SK-N-SH (cell line): ENCODE measurements around the gene WASF3. TPM values are rescaled to one million over a fixed set of nuclear protein-coding genes. Genes with fewer than 3 reads are reported as not detected.

Experiments used
- CTCF ChIA-PET: fragments of 300-600, 350-600 bp; formaldehyde crosslinking; extraction: SDS; loops from one replicate; lab custom pipeline; 2021; lab: Yijun Ruan, JAX
- POLR2A ChIA-PET: fragments of 350-600 bp; sonication (Branson Sonifier 250); formaldehyde crosslinking; extraction: SDS; loops from one replicate; lab custom pipeline; 2020; ENCODE audit warnings: antibody characterized with exemption, inconsistent platforms; lab: Yijun Ruan, JAX
- DNase-seq: peaks from one replicate; pipeline ENCODE4 v3.0.0; 2012
- H2AFZ ChIP-seq: fragments of 200-600 bp; sonication (generic); 2 replicates; pipeline ENCODE4 v1.8.1; 2016; ENCODE audit warnings: antibody characterized with exemption, mild to moderate bottlenecking, low read depth
- H3F3A ChIP-seq: fragments of 200-600 bp; sonication (generic); replicated peaks from 2 replicates; pipeline ENCODE3; 2016; ENCODE audit warnings: antibody characterized with exemption, mild to moderate bottlenecking; ENCODE audit not compliant: insufficient read depth
- H3K27ac ChIP-seq, 2 experiments: fragments of 200-500 bp in 1 of 2; fragments of 200-600 bp in 1 of 2; sonication (Bioruptor generic) in 1 of 2; sonication (generic), shearing (Covaris generic) in 1 of 2; 2 replicates each; pipeline versions ENCODE4 v1.5.1 to v1.6.1; 2014 to 2016; ENCODE audit warnings: low read depth in 2 of 2, inconsistent platforms in 1 of 2, low read length in 1 of 2, mild to moderate bottlenecking in 1 of 2, mixed read lengths in 1 of 2
- H3K27me3 ChIP-seq: fragments of 200-600 bp; sonication (generic), shearing (Covaris generic); 2 replicates; pipeline ENCODE4 v1.6.1; 2016; ENCODE audit warnings: mixed run types; ENCODE audit not compliant: insufficient read depth
- H3K36me3 ChIP-seq, 2 experiments: fragments of 200-500 bp in 1 of 2; fragments of 200-600 bp in 1 of 2; sonication (Bioruptor generic) in 1 of 2; sonication (generic) in 1 of 2; replicated peaks in 1 of 2; 2 replicates each; pipeline versions ENCODE3 to v1.5.1; 2014 to 2016; ENCODE audit warnings: low read length in 1 of 2, mild to moderate bottlenecking in 1 of 2; ENCODE audit not compliant: insufficient read depth in 2 of 2, control insufficient read depth in 1 of 2
- H3K4me1 ChIP-seq, 2 experiments: fragments of 200-500 bp in 1 of 2; fragments of 200-600 bp in 1 of 2; sonication (Bioruptor generic) in 1 of 2; sonication (generic), shearing (Covaris generic) in 1 of 2; 2 replicates each; pipeline versions ENCODE4 v1.5.1 to v1.6.1; 2014 to 2016; ENCODE audit warnings: low read depth in 1 of 2, low read length in 1 of 2, mixed run types in 1 of 2; ENCODE audit not compliant: insufficient read depth in 2 of 2, control insufficient read depth in 1 of 2
- H3K4me2 ChIP-seq: fragments of 200-600 bp; sonication (generic), shearing (Covaris generic); 2 replicates; pipeline ENCODE4 v1.6.1; 2017; ENCODE audit warnings: mixed run types
- H3K4me3 ChIP-seq, 2 experiments: fragments of 200-500 bp in 1 of 2; fragments of 200-600 bp in 1 of 2; sonication (Bioruptor generic) in 1 of 2; sonication (generic), shearing (Covaris generic) in 1 of 2; 2 replicates each; pipeline versions ENCODE4 v1.5.1 to v1.8.1; 2014 to 2016; ENCODE audit warnings: low read depth in 2 of 2, inconsistent platforms in 1 of 2, low read length in 1 of 2, mild to moderate bottlenecking in 1 of 2, mixed read lengths in 1 of 2, moderate library complexity in 1 of 2
- H3K79me2 ChIP-seq: fragments of 200-600 bp; sonication (generic); 2 replicates; pipeline ENCODE4 v1.8.1; 2017; ENCODE audit warnings: mild to moderate bottlenecking; ENCODE audit not compliant: insufficient read depth
- H3K9ac ChIP-seq: fragments of 200-600 bp; sonication (generic); 2 replicates; pipeline ENCODE4 v1.6.1; 2017; ENCODE audit warnings: mixed run types
- H3K9me2 ChIP-seq: fragments of 200-600 bp; sonication (generic); 2 replicates; pipeline ENCODE4 v1.6.1; 2017; ENCODE audit warnings: mixed run types
- H3K9me3 ChIP-seq: fragments of 200-600 bp; sonication (generic); 2 replicates; pipeline ENCODE4 v1.6.1; 2017; ENCODE audit warnings: mixed run types, mild to moderate bottlenecking, moderate library complexity
- H4K20me1 ChIP-seq: fragments of 200-600 bp; sonication (generic); 2 replicates; pipeline ENCODE4 v1.6.1; 2017; ENCODE audit warnings: mild to moderate bottlenecking, mixed run types; ENCODE audit not compliant: insufficient read depth
- EP300 ChIP-seq, 2 experiments: IDR thresholded peaks; 2 replicates each; pipeline versions ENCODE4 v1.4.0 to v1.6.1; 2012; ENCODE audit warnings: borderline replicate concordance in 1 of 2, low read depth in 1 of 2, low read length in 1 of 2
- EZH2phosphoT487 ChIP-seq: fragments of 200-600 bp; sonication (generic); IDR thresholded peaks from 2 replicates; pipeline ENCODE4 v1.6.1; 2017; ENCODE audit warnings: low read depth, mixed run types, mild to moderate bottlenecking, antibody characterized with exemption, moderate library complexity, borderline replicate concordance
- FOXJ3 ChIP-seq: sonication (generic); formaldehyde crosslinking; IDR thresholded peaks from 2 replicates; pipeline ENCODE4 v1.5.1; 2020; ENCODE audit warnings: mild to moderate bottlenecking, missing genetic modification reagents
- FOXM1 ChIP-seq: IDR thresholded peaks from 2 replicates; pipeline ENCODE4 v1.4.0; 2012; ENCODE audit warnings: low read depth, mild to moderate bottlenecking
- GABPA ChIP-seq: IDR thresholded peaks from 2 replicates; pipeline ENCODE4 v1.4.0; 2012; ENCODE audit warnings: low read depth, mild to moderate bottlenecking
- GATA2 ChIP-seq: sonication (generic); formaldehyde crosslinking; IDR thresholded peaks from 2 replicates; pipeline ENCODE4 v1.5.0; 2020; ENCODE audit warnings: mild to moderate bottlenecking, missing genetic modification reagents
- MXI1 ChIP-seq: IDR thresholded peaks from 2 replicates; pipeline ENCODE4 v1.6.1; 2012; ENCODE audit warnings: mild to moderate bottlenecking, low read depth, low read length, improper control_type of control experiment
- NRF1 ChIP-seq: IDR thresholded peaks from 2 replicates; pipeline ENCODE4 v1.6.1; 2012; ENCODE audit warnings: low read depth, mild to moderate bottlenecking, low read length
- POLR2AphosphoS5 ChIP-seq: IDR thresholded peaks from 2 replicates; pipeline ENCODE4 v1.6.1; 2012; ENCODE audit warnings: low read depth, low read length
- RAD21 ChIP-seq: IDR thresholded peaks from 2 replicates; pipeline ENCODE4 v1.6.1; 2012; ENCODE audit warnings: mild to moderate bottlenecking, low read length
- RCOR1 ChIP-seq: fragments of 150-350 bp; IDR thresholded peaks from 2 replicates; pipeline ENCODE4 v1.6.1; 2017; ENCODE audit warnings: antibody characterized with exemption, low read length
- REST ChIP-seq: IDR thresholded peaks from 2 replicates; pipeline ENCODE4 v1.6.1; 2012; ENCODE audit warnings: mild to moderate bottlenecking, low read depth, low read length, moderate library complexity
- RFX5 ChIP-seq: IDR thresholded peaks from 2 replicates; pipeline ENCODE4 v1.6.1; 2012; ENCODE audit warnings: mild to moderate bottlenecking, improper control_type of control experiment, low read length
- TAF1 ChIP-seq: IDR thresholded peaks from 2 replicates; pipeline ENCODE4 v1.6.1; 2012; ENCODE audit warnings: low read depth, mild to moderate bottlenecking, low read length, moderate library complexity, borderline replicate concordance
- TCF12 ChIP-seq: IDR thresholded peaks from 2 replicates; pipeline ENCODE4 v1.4.0; 2012
- TEAD4 ChIP-seq: IDR thresholded peaks from 2 replicates; pipeline ENCODE4 v1.4.0; 2012; ENCODE audit warnings: mild to moderate bottlenecking, borderline replicate concordance; ENCODE audit not compliant: insufficient read depth
- USF1 ChIP-seq: IDR thresholded peaks from 2 replicates; pipeline ENCODE4 v1.4.0; 2012; ENCODE audit warnings: low read depth, borderline replicate concordance
- USF2 ChIP-seq: fragments of 150-350 bp; IDR thresholded peaks from 2 replicates; pipeline ENCODE4 v1.6.1; 2017; ENCODE audit warnings: antibody characterized with exemption, low read length, low read depth, borderline replicate concordance
- YY1 ChIP-seq: IDR thresholded peaks from 2 replicates; pipeline ENCODE4 v1.4.0; 2012; ENCODE audit warnings: low read depth, mild to moderate bottlenecking
- WGBS: methylation state at CpG from one replicate; pipeline ENCODE4 v1.1.6; 2017; ENCODE audit warnings: low lambda C conversion rate; 5-methylcytosine and 5-hydroxymethylcytosine counted together
- polyA plus RNA-seq, 3 experiments: library from polyadenylated mRNA; depleted of rRNA; stranded (reverse); fragments of >200 nt; gene quantifications; 2 replicates each; pipeline ENCODE4 v1.2.3, GENCODE V29; 2012

Gene WASF3
- polyA plus RNA-seq, 1 of the 3 experiments (the other 2 are of a cell fraction) = 10.4 TPM

- CTCF ChIA-PET = interaction anchor here (0.7 to 1.9 kb wide), 3 partner anchors 16 to 173 kb away, joined by 3 to 7 read pairs (median 3); no protein-coding TSS in a partner anchor
- no peaks in the 10 kb centered on the region for H3K9me2 ChIP-seq
- no peak for DNase-seq
- no peaks in the 10 kb centered on the region for H3F3A ChIP-seq
- no peaks in the 10 kb centered on the region for H3K79me2 ChIP-seq
- TF ChIP-seq USF2 = no peak
- TF ChIP-seq EZH2phosphoT487 = no peak
- TF ChIP-seq FOXM1 = no peak
- TF ChIP-seq GABPA = no peak
- TF ChIP-seq POLR2AphosphoS5 = no peak
- no peak for TF ChIP-seq TCF12
- TF ChIP-seq RCOR1 = no peak
- TF ChIP-seq RFX5 = no peak
- no peak for TF ChIP-seq TEAD4
- POLR2A ChIA-PET = no interaction called here
- H4K20me1 ChIP-seq = no peaks in the 10 kb centered on the region
- H3K36me3 ChIP-seq = no peaks in the 10 kb centered on the region
- H3K9me3 ChIP-seq = no peaks in the 10 kb centered on the region
- peaks cover 0 to 3% of the 10 kb centered on the region in 2 experiments; a peak in 2 of 4 replicates for H3K4me1 ChIP-seq
- no peak overlapping the region for H3K4me3 ChIP-seq
- no peaks in the 10 kb centered on the region for H3K27me3 ChIP-seq
- H2AFZ ChIP-seq = no peak overlapping the region
- H3K4me2 ChIP-seq = no peak overlapping the region
- H3K9ac ChIP-seq = no peak overlapping the region
- no peak overlapping the region for H3K27ac ChIP-seq
Observed at GRCh38 chr13:26525528-26525927, 32.0 kb upstream of the WASF3 start.

GRCh38 chr13:26526702-26527216, 30.7 kb upstream of the WASF3 start:
- H3K9ac ChIP-seq = no peak overlapping the region
- no peaks in the 10 kb centered on the region for H3F3A ChIP-seq
- no peak overlapping the region for H3K27ac ChIP-seq
- ChIA-PET CTCF (interaction anchor here (1.1 to 1.9 kb wide), 2 partner anchors 172 to 342 kb away, joined by 4 to 7 read pairs; no protein-coding TSS in a partner anchor), POLR2A (no interaction called here)
- H3K9me2 ChIP-seq = no peaks in the 10 kb centered on the region
- WGBS = 23% methylated on average over 2 of the region's 2 CpGs
- H3K4me2 ChIP-seq = no peak overlapping the region
- H4K20me1 ChIP-seq = no peaks in the 10 kb centered on the region
- peaks cover 0 to 3% of the 10 kb centered on the region in 2 experiments; a peak in 2 of 4 replicates for H3K4me1 ChIP-seq
- no peak for TF ChIP-seq FOXM1
- TF ChIP-seq REST = no peak
- TF ChIP-seq MXI1 = no peak
- TF ChIP-seq EP300 (IDR thresholded peaks at IDR 0.05; ENCODE audit: borderline replicate concordance in 1 of 2, low read depth in 1 of 2, low read length in 1 of 2) = no peak
- TF ChIP-seq GATA2 (CRISPR knock-in tag) = no peak
- TF ChIP-seq YY1 = no peak
- TF ChIP-seq TAF1 = no peak
- no peak for TF ChIP-seq RAD21
- no peak for TF ChIP-seq NRF1
- TF ChIP-seq RFX5 = no peak
- no peak for TF ChIP-seq FOXJ3 (CRISPR knock-in tag)
- no peak for TF ChIP-seq POLR2AphosphoS5
- TF ChIP-seq USF1 = no peak
- no peak for TF ChIP-seq TCF12
- no peak for TF ChIP-seq RCOR1
- H3K36me3 ChIP-seq = no peaks in the 10 kb centered on the region
- H3K4me3 ChIP-seq = no peak overlapping the region
- no peak overlapping the region for H2AFZ ChIP-seq
- H3K27me3 ChIP-seq = no peaks in the 10 kb centered on the region
- H3K79me2 ChIP-seq = no peaks in the 10 kb centered on the region
- H3K9me3 ChIP-seq = no peaks in the 10 kb centered on the region
- peak; percentile 41 for DNase-seq
